Activated CD8-positive, alpha-beta memory T cell treated with anti-CD3 and anti-CD28 coated beads for 36 hours (primary cell): ENCODE data around the gene SNAPC4. TPM values are rescaled to one million over a fixed set of nuclear protein-coding genes. Genes with fewer than 3 reads are reported as not detected.

Experiments
- CTCF ChIA-PET: fragments of 350-600 bp; sonication (Branson Sonifier 250); formaldehyde crosslinking; loops from one replicate; lab custom pipeline; 2021; ENCODE audit warnings: antibody characterized with exemption; lab: Charles Lee
- POLR2A ChIA-PET: fragments of 350-600 bp; sonication (Branson Sonifier 250); formaldehyde crosslinking; loops from one replicate; lab custom pipeline; 2021; ENCODE audit warnings: antibody characterized with exemption; lab: Charles Lee
- total RNA-seq, 2 experiments: library from RNA; stranded (reverse); gene quantifications; one replicate each; pipeline ENCODE4 v1.2.3, GENCODE V29; 2021

SNAPC4 gene
- total RNA-seq, 2 experiments from 2014 or later, result 23.4 to 24.5 TPM

DNA sequence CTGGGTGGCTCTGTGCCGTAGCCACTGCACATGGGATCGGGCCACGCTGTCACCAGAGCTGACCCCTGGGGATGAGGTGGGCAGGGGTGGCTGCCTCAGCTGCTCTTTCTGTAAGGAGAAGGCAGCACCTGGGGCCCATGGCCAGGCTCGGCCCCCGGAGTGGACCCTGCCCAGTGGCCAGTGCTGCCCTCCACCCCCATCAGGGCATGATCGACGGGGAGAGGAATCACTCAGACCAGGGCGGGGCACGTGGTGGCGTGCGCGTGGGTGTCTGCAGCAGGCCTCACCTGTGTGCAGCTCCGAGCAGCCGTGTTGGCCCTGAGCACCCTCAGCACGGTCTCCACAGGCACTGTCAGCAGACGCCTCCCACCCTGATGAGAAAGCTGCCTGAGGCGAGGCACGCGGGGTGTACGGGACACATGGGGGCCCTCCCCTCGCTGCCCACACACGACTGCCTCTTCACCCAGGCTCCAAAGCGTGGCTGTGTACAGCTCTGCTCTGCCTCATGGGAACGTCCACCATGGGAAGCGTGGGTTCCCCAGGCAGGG is 17.9 kb downstream of the SNAPC4 start:
- POLR2A ChIA-PET, result interaction anchor here (1.3 kb wide), 1 partner anchor 11 kb away, joined by 3 read pairs; no protein-coding TSS in a partner anchor
- CTCF ChIA-PET, result no interaction called here

- POLR2A ChIA-PET, result interaction anchor here (1.3 kb wide), 1 partner anchor 11 kb away, joined by 3 read pairs; no protein-coding TSS in a partner anchor
- CTCF ChIA-PET, result no interaction called here
Measured at GRCh38 chr9:136381311-136381710, 18.7 kb downstream of the SNAPC4 start.

GRCh38 chr9:136380381-136380780 is 19.6 kb downstream of the SNAPC4 start:
- CTCF ChIA-PET, result no interaction called here
- POLR2A ChIA-PET, result no interaction called here

GRCh38 chr9:136379891-136380290 is 20.1 kb downstream of the SNAPC4 start:
- POLR2A ChIA-PET, result no interaction called here
- CTCF ChIA-PET, result no interaction called here

- ChIA-PET POLR2A (no interaction called here), CTCF (no interaction called here)
Measured at GRCh38 chr9:136379401-136379800, 20.6 kb downstream of the SNAPC4 start.

DNA sequence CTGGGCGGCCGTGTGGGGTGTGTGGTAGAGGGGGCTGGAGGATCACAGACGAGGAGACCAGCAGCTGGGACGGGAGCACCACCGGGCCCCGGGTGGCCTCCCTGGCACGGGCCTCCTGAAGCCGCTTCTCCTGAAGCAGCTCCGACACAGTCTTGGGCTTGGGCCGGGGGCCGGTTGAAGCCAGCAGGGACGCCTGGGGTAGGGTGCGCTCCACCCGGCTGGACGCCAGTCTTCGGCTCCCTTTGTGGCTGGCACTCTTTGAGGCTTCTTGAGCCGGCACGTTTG is 21.0 kb downstream of the SNAPC4 start:
- CTCF ChIA-PET, result no interaction called here
- POLR2A ChIA-PET, result no interaction called here

DNA sequence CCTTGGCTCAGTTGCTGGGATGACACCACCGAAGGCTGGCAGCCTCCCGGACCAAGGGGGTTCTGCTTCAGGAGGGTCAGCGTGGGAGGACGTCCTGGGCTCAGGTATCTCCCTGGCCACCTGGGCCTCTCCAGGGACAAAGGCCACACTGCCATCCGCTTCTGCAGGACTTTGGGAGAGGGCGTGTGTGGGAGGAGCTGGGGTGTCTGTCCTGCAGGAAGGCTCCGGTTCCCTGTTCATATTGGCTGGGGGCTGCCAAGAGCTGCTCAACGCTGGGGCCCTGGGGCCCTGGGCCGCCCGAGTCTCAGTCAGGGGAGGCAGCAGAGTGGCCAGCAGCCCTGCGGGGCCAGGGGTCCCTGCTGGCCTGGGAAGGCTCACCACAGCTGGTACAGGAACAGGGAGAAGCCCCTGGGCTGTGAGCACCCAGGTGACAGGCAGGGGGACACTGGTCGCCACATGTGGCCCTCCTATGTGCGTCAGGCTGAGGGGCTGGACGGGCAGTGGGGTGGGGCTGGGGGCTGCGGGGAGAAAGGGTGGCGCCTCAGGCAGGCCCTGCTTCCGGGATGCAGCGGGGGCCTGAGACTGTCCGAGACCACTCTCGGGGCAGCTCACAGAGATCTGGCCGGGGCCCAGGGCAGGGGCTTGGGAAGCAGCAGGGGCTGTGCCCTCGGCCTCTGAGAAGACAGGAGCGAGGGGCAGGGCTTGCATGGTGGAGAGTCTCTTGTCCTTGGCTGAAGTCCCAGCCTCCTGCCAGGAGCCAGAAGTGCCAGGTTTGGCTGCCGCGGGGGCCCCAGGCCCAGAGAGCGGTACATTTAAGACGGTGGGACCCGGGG is 21.6 kb downstream of the SNAPC4 start:
- ChIA-PET POLR2A (no interaction called here), CTCF (interaction anchor here (1.4 kb wide), 1 partner anchor 22 kb away, joined by 3 read pairs; no protein-coding TSS in a partner anchor)

GRCh38 chr9:136377341-136378169 is 22.4 kb downstream of the SNAPC4 start:
- POLR2A ChIA-PET, result interaction anchor here (0.6 kb wide), 1 partner anchor 103 kb away, joined by 4 read pairs; no protein-coding TSS in a partner anchor
- CTCF ChIA-PET, result interaction anchor here (1.2 to 1.4 kb wide), 2 partner anchors 14 to 23 kb away, joined by 3 read pairs; partner anchors contain the start of gene DNLZ

- ChIA-PET CTCF (interaction anchor here (1.2 kb wide), 1 partner anchor 13 kb away, joined by 3 read pairs; the partner anchor contains the start of gene DNLZ), POLR2A (no interaction called here)
Measured at GRCh38 chr9:136376457-136376856, 23.5 kb downstream of the SNAPC4 start.

GRCh38 chr9:136375096-136375495 is 24.9 kb downstream of the SNAPC4 start:
- ChIA-PET POLR2A (interaction anchor here (0.9 kb wide), 1 partner anchor 9 kb away, joined by 4 read pairs; no protein-coding TSS in a partner anchor), CTCF (interaction anchor here (0.6 to 0.9 kb wide), 2 partner anchors 11 to 33 kb away, joined by 3 read pairs; no protein-coding TSS in a partner anchor)

DNA sequence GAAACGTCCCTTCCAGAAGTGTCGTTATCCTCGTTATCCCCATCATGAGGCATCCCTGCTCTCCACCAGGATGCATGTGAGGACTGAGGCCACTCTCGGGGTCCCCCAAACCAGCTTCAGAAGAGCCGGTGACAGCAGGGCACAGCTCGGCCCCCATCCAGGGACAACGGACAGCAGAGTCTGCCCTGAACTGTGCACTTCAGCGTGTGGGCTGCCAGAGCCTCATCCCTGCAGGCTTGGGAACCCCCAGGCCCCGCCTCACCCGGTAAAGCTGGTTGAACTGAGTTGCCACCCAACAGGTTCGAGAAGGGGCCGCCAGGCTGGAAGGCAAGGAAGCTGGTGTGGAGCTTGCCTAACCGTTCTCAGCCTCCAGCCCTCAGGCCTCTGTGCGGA is 25.8 kb downstream of the SNAPC4 start:
- ChIA-PET POLR2A (no interaction called here), CTCF (no interaction called here)

DNA sequence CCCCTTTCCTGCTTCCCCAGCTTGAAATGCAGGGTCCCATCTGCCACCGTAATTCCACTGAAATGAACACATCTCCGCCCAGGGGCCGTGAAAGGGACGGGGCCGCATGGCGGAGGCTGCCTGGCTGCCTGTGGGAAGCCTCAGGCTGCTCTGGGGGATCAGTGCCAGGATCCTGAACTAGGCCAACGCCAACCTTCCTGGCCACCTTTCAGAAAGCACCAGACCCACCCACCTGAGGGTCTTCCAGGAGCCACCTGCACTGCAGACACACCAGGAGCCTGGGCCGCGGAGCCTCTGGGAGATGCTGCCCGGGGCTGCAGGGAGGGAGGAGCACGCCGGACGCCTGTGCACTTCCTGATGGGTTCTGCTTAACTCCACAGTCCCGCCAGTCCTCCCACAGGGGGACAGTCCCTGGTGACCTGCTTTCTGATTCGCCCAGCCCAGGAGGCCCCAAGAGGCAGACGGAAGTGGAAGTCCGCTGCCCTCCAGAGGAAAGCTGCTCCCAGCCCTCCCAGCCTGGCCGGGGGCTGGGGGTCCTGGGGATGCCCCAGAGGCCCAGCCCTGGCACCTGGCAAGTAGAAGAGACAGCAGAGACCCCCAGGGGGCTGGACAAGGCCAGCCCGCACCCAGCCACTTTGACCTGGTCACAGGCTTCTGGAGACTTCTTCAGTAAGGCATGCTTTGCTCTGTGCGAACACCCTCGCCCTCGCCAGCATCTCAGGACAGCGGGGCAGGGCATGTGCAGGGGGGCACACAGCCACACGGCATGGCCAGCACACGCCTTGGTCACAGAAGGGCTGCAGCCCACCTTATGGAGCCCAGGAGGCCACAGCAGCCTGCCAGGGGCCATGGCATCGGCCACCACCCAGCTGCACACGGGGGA is 26.4 kb downstream of the SNAPC4 start, which contains the start of gene CARD9:
Gene CARD9, minus strand, starts transcription at position 370 of the 883 bp plus-strand sequence. CDS start 1,591 bp downstream, outside the sequence.
- ChIA-PET CTCF (no interaction called here), POLR2A (no interaction called here)

- CTCF ChIA-PET, result interaction anchor here (1.0 kb wide), 1 partner anchor 59 kb away, joined by 3 read pairs; no protein-coding TSS in a partner anchor
Measured at GRCh38 chr9:136372561-136373299, 27.2 kb downstream of the SNAPC4 start.

DNA sequence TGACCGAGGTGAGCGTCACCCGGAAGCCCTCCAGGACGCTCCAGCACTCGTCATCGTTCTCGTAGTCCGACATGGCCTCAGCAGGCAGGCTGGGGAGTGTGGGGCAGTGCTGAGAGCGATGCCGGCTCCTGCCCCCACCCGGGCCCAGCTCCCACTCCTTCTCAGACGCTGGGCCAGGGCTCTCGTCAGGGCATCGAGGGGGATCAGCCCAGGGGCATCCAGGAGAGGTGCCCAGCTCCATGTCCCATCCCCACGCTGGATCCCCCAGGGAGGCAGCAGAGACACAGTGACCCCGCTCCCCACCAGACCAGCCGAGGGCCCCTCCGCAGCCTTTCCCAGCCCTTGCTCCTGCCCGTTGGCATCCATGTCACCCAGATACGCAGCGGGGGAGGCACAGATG is 28.0 kb downstream of the SNAPC4 start:
- POLR2A ChIA-PET, result no interaction called here

More at GRCh38 chr9:136372561-136373299, 27.2 kb downstream of the SNAPC4 start:
- POLR2A ChIA-PET, result no interaction called here

DNA sequence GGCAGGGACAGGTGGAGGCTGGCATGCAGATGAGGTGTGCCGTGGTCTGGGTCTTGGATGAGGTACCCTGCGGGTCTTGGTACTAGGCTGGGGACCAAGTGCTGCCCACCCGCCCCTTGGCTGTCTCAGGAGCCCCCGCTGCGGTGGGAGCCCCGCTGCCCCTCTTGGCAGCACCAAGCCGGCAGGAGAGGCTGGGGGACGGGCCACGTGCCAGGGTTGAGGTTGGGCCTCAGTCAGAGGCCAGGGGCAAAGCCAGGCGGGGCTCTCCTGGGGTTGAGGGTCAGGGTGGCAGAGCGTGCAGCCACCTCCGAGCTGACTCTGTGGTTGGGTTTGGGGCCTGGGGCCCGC is 28.5 kb downstream of the SNAPC4 start:
- ChIA-PET CTCF (interaction anchor here (1.0 kb wide), 1 partner anchor 58 kb away, joined by 3 read pairs; no protein-coding TSS in a partner anchor), POLR2A (no interaction called here)

More for the DNA sequence above, 28.0 kb downstream of the SNAPC4 start:
- CTCF ChIA-PET, result interaction anchor here (1.0 kb wide), 1 partner anchor 59 kb away, joined by 3 read pairs; no protein-coding TSS in a partner anchor

- ChIA-PET CTCF (no interaction called here), POLR2A (interaction anchor here (1.2 kb wide), 1 partner anchor 11 kb away, joined by 3 read pairs; no protein-coding TSS in a partner anchor)
Measured at GRCh38 chr9:136370687-136371532, 29.1 kb downstream of the SNAPC4 start.

- ChIA-PET POLR2A (interaction anchor here (1.2 kb wide), 1 partner anchor 12 kb away, joined by 3 read pairs; no protein-coding TSS in a partner anchor), CTCF (no interaction called here)
Measured at GRCh38 chr9:136370037-136370436, 29.9 kb downstream of the SNAPC4 start.
